NCI-H2196 treated with DMSO at 0.1 percent for 48 hours (cell line): Measurements from ENCODE around the gene SPOCK1.
"Not testable (repeated sequence)": the region's sequence is repeated elsewhere in the genome, so short reads cannot be mapped to it uniquely, and the experiment has no call there.

Source experiments
- DNase-seq: peaks from one replicate; lab custom pipeline; 2025; ENCODE audit not compliant: unreplicated experiment; lab: John Stamatoyannopoulos, UW

Gene SPOCK1

GRCh38 chr5:137398751-137399150 is 100.4 kb downstream of the SPOCK1 start:
- DNase-seq: no peak

GRCh38 chr5:137398154-137398553 is 101.0 kb downstream of the SPOCK1 start:
- DNase-seq: no peak

- DNase-seq: peak; percentile 81
These were observed 103.9 kb downstream of the SPOCK1 start for GRCh38 chr5:137395011-137395755.

- DNase-seq: no peak
These were observed 104.7 kb downstream of the SPOCK1 start for GRCh38 chr5:137394380-137394779.

- DNase-seq: no peak
These were observed 105.7 kb downstream of the SPOCK1 start for GRCh38 chr5:137393196-137393993.

- no peak for DNase-seq
These were observed 106.9 kb downstream of the SPOCK1 start for GRCh38 chr5:137392261-137392660.

- DNase-seq: not testable (repeated sequence)
These were observed 108.1 kb downstream of the SPOCK1 start for GRCh38 chr5:137391044-137391443.

GRCh38 chr5:137389042-137389441 is 110.1 kb downstream of the SPOCK1 start:
- DNase-seq: no peak

GRCh38 chr5:137385064-137385463 is 114.1 kb downstream of the SPOCK1 start:
- DNase-seq: no peak

GRCh38 chr5:137383909-137384308 is 115.2 kb downstream of the SPOCK1 start:
- no peak for DNase-seq

GRCh38 chr5:137381555-137381954 is 117.6 kb downstream of the SPOCK1 start:
- DNase-seq: no peak

GRCh38 chr5:137379555-137380286 is 119.4 kb downstream of the SPOCK1 start:
- no peak for DNase-seq

- DNase-seq: peak; percentile 66
These were observed 123.2 kb downstream of the SPOCK1 start for GRCh38 chr5:137375741-137376526.

- DNase-seq: peak; percentile 51
These were observed 124.9 kb downstream of the SPOCK1 start for GRCh38 chr5:137374110-137374714.

- no peak for DNase-seq
These were observed 126.4 kb downstream of the SPOCK1 start for GRCh38 chr5:137372773-137373160.

GRCh38 chr5:137372016-137372772 is 126.9 kb downstream of the SPOCK1 start:
- no peak for DNase-seq

- no peak for DNase-seq
These were observed 128.7 kb downstream of the SPOCK1 start for GRCh38 chr5:137370096-137371071.

- no peak for DNase-seq
These were observed 130.5 kb downstream of the SPOCK1 start for GRCh38 chr5:137368651-137369050.

- DNase-seq: no peak
These were observed 131.2 kb downstream of the SPOCK1 start for GRCh38 chr5:137367951-137368350.
